H1 (cell line): ENCODE results near the gene RER1. TPM values are rescaled to one million over a fixed set of nuclear protein-coding genes. Genes with fewer than 3 reads are reported as not detected.

ENCODE experiments used
- CTCF ChIA-PET: fragments of 300-600 bp; sonication (Branson Sonifier 250); formaldehyde crosslinking; loops from one replicate; lab custom pipeline; 2021; ENCODE audit not compliant: partially characterized antibody; lab: Charles Lee
- POLR2A ChIA-PET: fragments of 300-600 bp; sonication (Branson Sonifier 250); formaldehyde crosslinking; loops from one replicate; lab custom pipeline; 2021; ENCODE audit warnings: inconsistent platforms; ENCODE audit not compliant: partially characterized antibody; lab: Charles Lee
- DNase-seq, 2 experiments: peaks; one replicate each; pipeline versions ENCODE4 v3.0.0 to v3.0.0-alpha.2; 2010 to 2022; ENCODE audit warnings: low spot score in 2 of 2, low read depth in 1 of 2, mixed read lengths in 1 of 2
- FAIRE-seq: peaks from 2 replicates; lab custom pipeline; 2011; peaks lifted over from hg19 to GRCh38; lab: Jason Lieb, UNC
- H2AFZ ChIP-seq: 2 replicates; pipeline ENCODE4 v1.8.1; 2012; ENCODE audit warnings: low read length, inconsistent platforms
- H2AK5ac ChIP-seq: 2 replicates; pipeline ENCODE4 v1.6.1; 2013; ENCODE audit warnings: low read depth, low read length
- H2BK120ac ChIP-seq: replicated peaks from 2 replicates; pipeline ENCODE3; 2013; ENCODE audit warnings: low read depth, low read length, inconsistent platforms
- H2BK12ac ChIP-seq: 2 replicates; pipeline ENCODE4 v1.6.1; 2013; ENCODE audit warnings: low read depth, low read length
- H2BK15ac ChIP-seq: 2 replicates; pipeline ENCODE4 v1.6.1; 2013; ENCODE audit warnings: low read length
- H2BK20ac ChIP-seq: 2 replicates; pipeline ENCODE4 v1.6.1; 2013; ENCODE audit warnings: low read length
- H2BK5ac ChIP-seq: 2 replicates; pipeline ENCODE4 v1.6.1; 2013; ENCODE audit warnings: low read depth, low read length
- H3K14ac ChIP-seq: 2 replicates; pipeline ENCODE4 v1.6.1; 2013; ENCODE audit warnings: inconsistent platforms; ENCODE audit not compliant: insufficient read length
- H3K18ac ChIP-seq: 2 replicates; pipeline ENCODE4 v1.6.1; 2013; ENCODE audit warnings: low read length; ENCODE audit errors: extremely low read depth
- H3K23ac ChIP-seq: 2 replicates; pipeline ENCODE4 v1.6.1; 2013; ENCODE audit warnings: inconsistent platforms; ENCODE audit not compliant: insufficient read length
- H3K23me2 ChIP-seq: 2 replicates; pipeline ENCODE4 v1.6.1; 2013; ENCODE audit warnings: low read depth, low read length
- H3K27ac ChIP-seq: 2 replicates; pipeline ENCODE4 v1.6.1; 2011; ENCODE audit warnings: low read depth, low read length, inconsistent platforms
- H3K27me3 ChIP-seq, 4 experiments: replicated peaks in 1 of 4; 1 replicate in 1 of 4; 2 replicates in 3 of 4; pipeline versions ENCODE4 v1.6.1 to v1.8.1; 2011 to 2013; ENCODE audit warnings: low read length in 3 of 4, mild to moderate bottlenecking in 3 of 4, inconsistent platforms in 2 of 4, mixed read lengths in 2 of 4, moderate library complexity in 1 of 4; ENCODE audit not compliant: control insufficient read depth in 3 of 4, insufficient read depth in 3 of 4; ENCODE audit errors: extremely low read depth in 1 of 4
- H3K36me3 ChIP-seq, 4 experiments: 2 replicates each; pipeline versions ENCODE4 v1.6.1 to v1.8.1; 2011 to 2013; ENCODE audit warnings: mild to moderate bottlenecking in 4 of 4, low read length in 3 of 4, moderate library complexity in 2 of 4, control low read depth in 1 of 4, inconsistent platforms in 1 of 4; ENCODE audit not compliant: insufficient read depth in 4 of 4, control insufficient read depth in 2 of 4
- H3K4ac ChIP-seq: replicated peaks from 2 replicates; pipeline ENCODE3; 2013; ENCODE audit warnings: low read length, low read depth, mixed read lengths, inconsistent platforms; ENCODE audit not compliant: insufficient read length
- H3K4me1 ChIP-seq, 4 experiments: replicated peaks in 1 of 4; 1 replicate in 1 of 4; 2 replicates in 3 of 4; pipeline versions ENCODE4 v1.6.1 to v1.8.1; 2011 to 2013; ENCODE audit warnings: low read length in 3 of 4, inconsistent platforms in 2 of 4, mixed read lengths in 1 of 4; ENCODE audit not compliant: insufficient read depth in 4 of 4, control insufficient read depth in 3 of 4
- H3K4me2 ChIP-seq, 2 experiments: 2 replicates each; pipeline versions ENCODE4 v1.6.1 to v1.8.1; 2011 to 2013; ENCODE audit warnings: low read depth in 2 of 2, low read length in 2 of 2, control low read depth in 1 of 2, inconsistent platforms in 1 of 2, mild to moderate bottlenecking in 1 of 2; ENCODE audit not compliant: insufficient read depth in 1 of 2
- H3K4me3 ChIP-seq, 4 experiments: fragments of 200-600, 300-600 bp in 1 of 4; sonication (generic), shearing (Covaris generic), sonication (Bioruptor Twin) in 1 of 4; 2 replicates each; pipeline versions ENCODE4 v1.5.1 to v1.8.1; 2011 to 2016; ENCODE audit warnings: low read length in 4 of 4, low read depth in 3 of 4, control low read depth in 2 of 4, inconsistent platforms in 2 of 4, mild to moderate bottlenecking in 2 of 4, mixed read lengths in 1 of 4, moderate library complexity in 1 of 4; ENCODE audit not compliant: insufficient read depth in 2 of 4; ENCODE audit errors: extremely low read depth in 1 of 4
- H3K56ac ChIP-seq: replicated peaks from 2 replicates; pipeline ENCODE3; 2013; ENCODE audit warnings: low read depth, mild to moderate bottlenecking, mixed read lengths, low read length, inconsistent platforms; ENCODE audit not compliant: insufficient read length
- H3K79me1 ChIP-seq: 2 replicates; pipeline ENCODE4 v1.6.1; 2013; ENCODE audit warnings: low read depth, low read length, control low read depth
- H3K79me2 ChIP-seq, 2 experiments: 2 replicates each; pipeline versions ENCODE4 v1.6.1 to v1.8.1; 2012 to 2013; ENCODE audit warnings: low read length in 2 of 2, mild to moderate bottlenecking in 2 of 2, inconsistent platforms in 1 of 2; ENCODE audit not compliant: insufficient read depth in 2 of 2, control insufficient read depth in 1 of 2
- H3K9ac ChIP-seq, 4 experiments: replicated peaks in 1 of 4; 1 replicate in 1 of 4; 2 replicates in 3 of 4; pipeline versions ENCODE4 v1.6.1 to v1.8.1; 2011 to 2013; ENCODE audit warnings: low read depth in 3 of 4, low read length in 3 of 4, control low read depth in 2 of 4, mild to moderate bottlenecking in 2 of 4, moderate library complexity in 2 of 4, inconsistent platforms in 1 of 4; ENCODE audit errors: extremely low read depth in 1 of 4
- H3K9me3 ChIP-seq, 2 experiments: 2 replicates each; pipeline versions ENCODE4 v1.6.1 to v1.8.1; 2012 to 2013; ENCODE audit warnings: mild to moderate bottlenecking in 2 of 2, moderate library complexity in 2 of 2, control low read depth in 1 of 2, inconsistent platforms in 1 of 2, low read depth in 1 of 2, low read length in 1 of 2, mixed read lengths in 1 of 2; ENCODE audit not compliant: insufficient read depth in 2 of 2
- H4K20me1 ChIP-seq, 2 experiments: replicated peaks in 1 of 2; 2 replicates each; pipeline versions ENCODE3 to v1.8.1; 2011 to 2013; ENCODE audit warnings: inconsistent platforms in 2 of 2, low read length in 2 of 2, mild to moderate bottlenecking in 1 of 2; ENCODE audit not compliant: insufficient read depth in 2 of 2, control insufficient read depth in 1 of 2
- H4K5ac ChIP-seq: 2 replicates; pipeline ENCODE4 v1.6.1; 2013; ENCODE audit warnings: low read length, low read depth, mixed read lengths, inconsistent platforms; ENCODE audit not compliant: insufficient read length
- H4K8ac ChIP-seq: 2 replicates; pipeline ENCODE4 v1.8.0; 2013; ENCODE audit warnings: mild to moderate bottlenecking, moderate library complexity, low read length, inconsistent platforms; ENCODE audit not compliant: insufficient read depth; ENCODE audit errors: extremely low read depth
- H4K91ac ChIP-seq: replicated peaks from 2 replicates; pipeline ENCODE3; 2013; ENCODE audit warnings: low read length, mixed read lengths, inconsistent platforms; ENCODE audit not compliant: insufficient read length
- ATF2 ChIP-seq: IDR thresholded peaks from 2 replicates; pipeline ENCODE4 v1.6.1; 2012; ENCODE audit warnings: low read length, inconsistent platforms
- BRCA1 ChIP-seq: IDR thresholded peaks from 2 replicates; pipeline ENCODE4 v1.6.1; 2012; ENCODE audit warnings: low read depth, low read length, improper control_type of control experiment
- CBX5 ChIP-seq: fragments of 300-800, 300-1000 bp; sonication (generic); IDR thresholded peaks from 2 replicates; pipeline ENCODE4 v1.7.1; 2016; ENCODE audit warnings: antibody characterized with exemption, low read length, low read depth
- CHD2 ChIP-seq: IDR thresholded peaks from 2 replicates; pipeline ENCODE4 v1.6.1; 2012; ENCODE audit warnings: low read length, improper control_type of control experiment
- CREB1 ChIP-seq: IDR thresholded peaks from 2 replicates; pipeline ENCODE4 v1.6.1; 2012; ENCODE audit warnings: inconsistent platforms
- HDAC2 ChIP-seq, 2 experiments: fragments of 300-600 bp in 1 of 2; sonication (generic) in 1 of 2; IDR thresholded peaks; 2 replicates each; pipeline ENCODE4 v1.6.1; 2011 to 2012; ENCODE audit warnings: low read depth in 2 of 2, low read length in 2 of 2, mild to moderate bottlenecking in 2 of 2, moderate library complexity in 2 of 2, borderline replicate concordance in 1 of 2, inconsistent platforms in 1 of 2
- RAD21 ChIP-seq, 2 experiments: IDR thresholded peaks in 1 of 2; conservative IDR thresholded peaks in 1 of 2; 2 replicates each; pipeline ENCODE4 v1.6.1; 2011; ENCODE audit warnings: low read depth in 2 of 2, low read length in 2 of 2, improper control_type of control experiment in 1 of 2, inconsistent platforms in 1 of 2, mild to moderate bottlenecking in 1 of 2, moderate library complexity in 1 of 2
- RFX5 ChIP-seq: IDR thresholded peaks from 2 replicates; pipeline ENCODE4 v1.6.1; 2011; ENCODE audit warnings: low read depth, low read length, improper control_type of control experiment, borderline replicate concordance
- SP4 ChIP-seq: IDR thresholded peaks from 2 replicates; pipeline ENCODE4 v1.6.1; 2012; ENCODE audit warnings: low read length, inconsistent platforms
- YY1 ChIP-seq: IDR thresholded peaks from 2 replicates; pipeline ENCODE4 v1.6.1; 2011; ENCODE audit warnings: low read depth, mild to moderate bottlenecking, low read length
- WGBS, 2 experiments: shearing (Covaris generic) in 1 of 2; methylation state at CpG; one replicate each; pipeline versions ENCODE4 v1.1.6 to v1.1.7; 2013 to 2015; ENCODE audit warnings: low lambda C conversion rate in 2 of 2, mixed read lengths in 2 of 2, inconsistent platforms in 1 of 2, low coverage in 1 of 2, missing lambda C conversion rate in 1 of 2; ENCODE audit not compliant: insufficient replicate concordance in 2 of 2, insufficient coverage in 1 of 2, insufficient read length in 1 of 2; ENCODE audit errors: extremely low coverage in 1 of 2, missing lambda C conversion rate in 1 of 2; 5-methylcytosine and 5-hydroxymethylcytosine counted together
- polyA plus RNA-seq, 7 experiments: library from polyadenylated mRNA; depleted of rRNA in 3 of 7; stranded (reverse) in 5 of 7; unstranded in 2 of 7; fragments of >200 nt in 5 of 7; fragments of 200-250 nt in 2 of 7; gene quantifications; 1 replicate in 5 of 7; 2 replicates in 1 of 7; 4 replicates in 1 of 7; pipeline versions ENCODE4 v1.2.1 to v1.2.3, GENCODE V29; 2011 to 2013; ENCODE audit warnings: missing spikeins in 2 of 7, mixed read lengths in 2 of 7
- total RNA-seq: library from RNA; stranded (reverse); fragmentation: NEBNext Ultra II Directional; extraction: Animal tissue kit (Norgen Biotek cat#: 25700); gene quantifications from 2 replicates; pipeline ENCODE4 v1.2.1, GENCODE V29; 2021

Gene RER1
- total and polyA plus RNA-seq, 2 of the 8 experiments (the other 6 are each of a cell fraction or from before 2014, with no cell fraction given) = 102 to 134 TPM

GRCh38 chr1:2348346-2349325 is 43.0 kb upstream of the RER1 start:
- 0 out of 7 replicates have a peak overlapping the region, but pooled peaks of 1 of the 4 experiments have one; percentile 18 for H3K9ac ChIP-seq
- no peak overlapping the region for H2AK5ac ChIP-seq
- no peaks in the 10 kb centered on the region for H3K79me1 ChIP-seq
- H3K4me3 ChIP-seq = no peak overlapping the region
- H3K36me3 ChIP-seq = no peaks in the 10 kb centered on the region
- no peak for TF ChIP-seq RAD21 (IDR thresholded peaks at IDR 0.05 in 1 of 2, conservative IDR thresholded peaks at IDR 0.05 in 1 of 2; ENCODE audit: low read depth in 2 of 2, low read length in 2 of 2)
- TF ChIP-seq CHD2 = no peak
- no peak for TF ChIP-seq ATF2
- no peak for TF ChIP-seq CREB1
- no peak for TF ChIP-seq RFX5
- no peak for TF ChIP-seq HDAC2 (IDR thresholded peaks at IDR 0.05; ENCODE audit: borderline replicate concordance in 1 of 2, low read depth in 2 of 2, low read length in 2 of 2)
- no peak for TF ChIP-seq SP4
- no peak for TF ChIP-seq BRCA1
- no peak for TF ChIP-seq YY1
- no peak for TF ChIP-seq CBX5
- H3K23me2 ChIP-seq = no peaks in the 10 kb centered on the region
- no peaks in the 10 kb centered on the region for H3K4me1 ChIP-seq
- no peak overlapping the region for H3K56ac ChIP-seq
- H4K5ac ChIP-seq = no peak overlapping the region
- no peak overlapping the region for H3K27ac ChIP-seq
- WGBS, 2 experiments = 94% methylated on average over 48 of the region's 59 CpGs; no CpG with 5 or more reads in 1 of the 2 experiments
- ChIA-PET POLR2A (no interaction called here), CTCF (interaction anchor here (0.9 kb wide), 1 partner anchor 13 kb away, joined by 3 read pairs; no protein-coding TSS in a partner anchor)
- H3K9me3 ChIP-seq = no peaks in the 10 kb centered on the region
- H2BK15ac ChIP-seq = no peak overlapping the region
- H3K27me3 ChIP-seq = no peaks in the 10 kb centered on the region
- H3K79me2 ChIP-seq = no peaks in the 10 kb centered on the region
- peaks cover 0 to 3% of the 10 kb centered on the region in 2 experiments for H4K20me1 ChIP-seq
- no peak overlapping the region for H2BK5ac ChIP-seq
- no peak overlapping the region for H2AFZ ChIP-seq
- no peak overlapping the region for H3K4me2 ChIP-seq
- no peak overlapping the region for H4K91ac ChIP-seq
- peak overlapping the region; percentile 65; the same call in 1 of the 2 replicates for H4K8ac ChIP-seq
- H2BK120ac ChIP-seq = no peak overlapping the region
- no peak overlapping the region for H3K14ac ChIP-seq
- no peak overlapping the region for H3K23ac ChIP-seq
- H3K18ac ChIP-seq = no peak overlapping the region
- peak overlapping the region; percentile 27; the same call in 1 of the 2 replicates for H2BK12ac ChIP-seq
- H3K4ac ChIP-seq = no peak overlapping the region
- no peak overlapping the region for H2BK20ac ChIP-seq
- DNase-seq (no peak), FAIRE-seq (no peak)
